Measurements from ENCODE around the gene UBE3C.

Gene UBE3C

GRCh38 chr7:157299613-157300368 is 161.1 kb downstream of the UBE3C start:
- DNase-seq (ENCODE audit: low read depth in 1 of 2, low spot score in 1 of 2) = peak; percentile 61 to 87
- no peak for TF ChIP-seq GABPA (IDR thresholded peaks at IDR 0.05; ENCODE audit: low read depth)
- TF ChIP-seq POLR2AphosphoS5 (IDR thresholded peaks at IDR 0.05; ENCODE audit: low read depth) = 0 out of 2 replicates have a peak, but pooled peaks have one; percentile 16
- TF ChIP-seq CTCF (IDR thresholded peaks at IDR 0.05; ENCODE audit: insufficient read depth, low read length) = peak; percentile 43
- peak overlapping the region; percentile 97 for H3K27ac ChIP-seq (replicated peaks)
- peak overlapping the region; percentile 13 for H3K4me3 ChIP-seq (replicated peaks; ENCODE audit: insufficient read depth, low read length)
- H3K27me3 ChIP-seq (ENCODE audit: insufficient read depth, poor library complexity, severe bottlenecking) = no peaks in the 10 kb centered on the region

DNA sequence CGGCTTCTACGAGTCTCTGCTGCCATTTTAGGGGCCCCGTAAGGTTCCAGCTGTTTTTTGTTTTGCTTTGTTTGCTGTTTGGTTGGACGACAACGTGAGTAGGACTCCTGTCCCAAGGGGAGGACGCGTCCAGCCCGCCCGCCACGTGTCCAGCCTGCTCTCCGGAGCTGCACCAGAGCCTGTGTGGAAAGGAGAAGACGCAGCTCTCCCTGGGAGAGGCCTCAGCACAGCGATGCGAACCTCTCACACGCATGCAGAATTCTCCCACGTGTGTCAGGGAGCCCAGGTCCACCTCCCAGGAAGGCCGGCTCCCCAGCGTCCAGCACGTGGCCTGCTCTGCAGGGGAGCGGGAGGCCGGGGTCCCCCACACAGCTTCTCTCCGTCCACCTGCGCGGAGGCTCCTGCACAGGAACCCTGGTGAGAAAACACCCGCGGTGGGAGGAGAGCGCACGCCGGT is 161.7 kb downstream of the UBE3C start:
- no peak overlapping the region for H3K4me3 ChIP-seq (replicated peaks; ENCODE audit: insufficient read depth, low read length)
- peak overlapping the region; percentile 97 for H3K27ac ChIP-seq (replicated peaks)
- DNase-seq (ENCODE audit: low read depth in 1 of 2, low spot score in 1 of 2) = no peak
- TF ChIP-seq, protein P1, sequence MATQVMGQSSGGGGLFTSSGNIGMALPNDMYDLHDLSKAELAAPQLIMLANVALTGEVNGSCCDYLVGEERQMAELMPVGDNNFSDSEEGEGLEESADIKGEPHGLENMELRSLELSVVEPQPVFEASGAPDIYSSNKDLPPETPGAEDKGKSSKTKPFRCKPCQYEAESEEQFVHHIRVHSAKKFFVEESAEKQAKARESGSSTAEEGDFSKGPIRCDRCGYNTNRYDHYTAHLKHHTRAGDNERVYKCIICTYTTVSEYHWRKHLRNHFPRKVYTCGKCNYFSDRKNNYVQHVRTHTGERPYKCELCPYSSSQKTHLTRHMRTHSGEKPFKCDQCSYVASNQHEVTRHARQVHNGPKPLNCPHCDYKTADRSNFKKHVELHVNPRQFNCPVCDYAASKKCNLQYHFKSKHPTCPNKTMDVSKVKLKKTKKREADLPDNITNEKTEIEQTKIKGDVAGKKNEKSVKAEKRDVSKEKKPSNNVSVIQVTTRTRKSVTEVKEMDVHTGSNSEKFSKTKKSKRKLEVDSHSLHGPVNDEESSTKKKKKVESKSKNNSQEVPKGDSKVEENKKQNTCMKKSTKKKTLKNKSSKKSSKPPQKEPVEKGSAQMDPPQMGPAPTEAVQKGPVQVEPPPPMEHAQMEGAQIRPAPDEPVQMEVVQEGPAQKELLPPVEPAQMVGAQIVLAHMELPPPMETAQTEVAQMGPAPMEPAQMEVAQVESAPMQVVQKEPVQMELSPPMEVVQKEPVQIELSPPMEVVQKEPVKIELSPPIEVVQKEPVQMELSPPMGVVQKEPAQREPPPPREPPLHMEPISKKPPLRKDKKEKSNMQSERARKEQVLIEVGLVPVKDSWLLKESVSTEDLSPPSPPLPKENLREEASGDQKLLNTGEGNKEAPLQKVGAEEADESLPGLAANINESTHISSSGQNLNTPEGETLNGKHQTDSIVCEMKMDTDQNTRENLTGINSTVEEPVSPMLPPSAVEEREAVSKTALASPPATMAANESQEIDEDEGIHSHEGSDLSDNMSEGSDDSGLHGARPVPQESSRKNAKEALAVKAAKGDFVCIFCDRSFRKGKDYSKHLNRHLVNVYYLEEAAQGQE (IDR thresholded peaks at IDR 0.05; ENCODE audit: insufficient replicate concordance, low read depth) = no peak
- TF ChIP-seq SPI1 (IDR thresholded peaks at IDR 0.05; ENCODE audit: borderline replicate concordance, low read depth) (no peak), GABPA (IDR thresholded peaks at IDR 0.05; ENCODE audit: low read depth) (no peak), POLR2AphosphoS5 (IDR thresholded peaks at IDR 0.05; ENCODE audit: low read depth) (no peak), CTCF (IDR thresholded peaks at IDR 0.05; ENCODE audit: insufficient read depth, low read length) (no peak)
- H3K27me3 ChIP-seq (ENCODE audit: insufficient read depth, poor library complexity, severe bottlenecking) = no peaks in the 10 kb centered on the region

DNA sequence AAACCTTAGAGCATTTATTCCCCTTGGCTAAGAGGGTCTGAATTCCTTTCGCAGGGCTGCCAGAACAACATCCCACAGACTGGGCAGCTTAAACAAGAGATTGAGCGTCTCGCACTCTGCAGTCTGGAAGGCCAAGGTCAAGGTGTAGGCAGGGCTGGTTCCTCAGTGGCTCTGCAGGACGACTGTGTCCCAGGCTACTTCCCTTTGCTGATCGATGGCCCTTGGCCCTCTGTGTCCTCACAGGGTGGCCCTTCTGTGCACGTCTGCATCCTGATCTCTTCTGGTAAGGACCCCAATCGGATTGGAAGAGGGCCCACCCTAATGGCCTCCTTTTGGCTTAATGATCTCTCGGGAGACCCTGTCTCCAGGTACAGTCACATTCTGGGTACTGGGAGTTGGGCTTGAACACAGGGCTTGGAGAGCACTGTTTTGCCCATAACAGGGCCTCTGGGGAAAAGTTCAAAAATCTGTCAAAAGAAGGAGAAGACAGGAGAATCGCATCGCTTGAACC is 162.9 kb downstream of the UBE3C start:
- peak in 1 of 2 experiments; percentile 9 for DNase-seq (ENCODE audit: low read depth in 1 of 2, low spot score in 1 of 2)
- TF ChIP-seq GABPA (IDR thresholded peaks at IDR 0.05; ENCODE audit: low read depth) (no peak), SPI1 (IDR thresholded peaks at IDR 0.05; ENCODE audit: borderline replicate concordance, low read depth) (no peak), CTCF (IDR thresholded peaks at IDR 0.05; ENCODE audit: insufficient read depth, low read length) (no peak), POLR2AphosphoS5 (IDR thresholded peaks at IDR 0.05; ENCODE audit: low read depth) (no peak)
- TF ChIP-seq, protein P1 (IDR thresholded peaks at IDR 0.05; ENCODE audit: insufficient replicate concordance, low read depth) = no peak
- H3K27me3 ChIP-seq (ENCODE audit: insufficient read depth, poor library complexity, severe bottlenecking) = no peaks in the 10 kb centered on the region
- peak overlapping the region; percentile 97 for H3K27ac ChIP-seq (replicated peaks)
- H3K4me3 ChIP-seq (replicated peaks; ENCODE audit: insufficient read depth, low read length) = no peak overlapping the region
